Ascending aorta (tissue), 2 donors: ENCODE data around the gene LCTL. TPM values are rescaled to one million over a fixed set of nuclear protein-coding genes. Genes with fewer than 3 reads are reported as not detected.

Experiments
- DNase-seq, 2 donors: peaks; one replicate each; pipeline ENCODE4 v3.0.0-alpha.2; 2019; ENCODE audit warnings: low spot score in 2 of 2
- H3K27ac ChIP-seq, 2 donors: fragments of 200-600 bp; sonication (generic); one replicate each; pipeline ENCODE4 v1.5.1; 2016 to 2017; ENCODE audit warnings: mild to moderate bottlenecking in 1 of 2
- H3K27me3 ChIP-seq: fragments of 200-600 bp; sonication (generic); one replicate; pipeline ENCODE4 v1.5.1; 2017
- H3K36me3 ChIP-seq, 2 donors: fragments of 200-600 bp; sonication (generic); one replicate each; pipeline ENCODE4 v1.5.1; 2016
- H3K4me1 ChIP-seq, 2 donors: fragments of 200-600 bp; sonication (generic); one replicate each; pipeline ENCODE4 v1.5.1; 2016 to 2017; ENCODE audit warnings: mild to moderate bottlenecking in 1 of 2
- H3K4me3 ChIP-seq, 2 donors: fragments of 200-600 bp; sonication (generic); one replicate each; pipeline ENCODE4 v1.5.1; 2016 to 2017; ENCODE audit warnings: mild to moderate bottlenecking in 1 of 2
- H3K9me3 ChIP-seq, 2 donors: fragments of 200-600 bp; sonication (generic); one replicate each; pipeline ENCODE4 v1.5.1; 2016
- intact Hi-C: fragments of 100-400 bp; cut with DNase I; formaldehyde crosslinking; loops from one replicate; pipeline ENCODE4 v1.15.1; 2023
- total RNA-seq: library from RNA; depleted of rRNA; stranded (reverse); fragments of >200 nt; gene quantifications from one replicate; pipeline ENCODE4 v1.1.0, GENCODE V29; 2016
- TF ChIP-seq, protein P1 (sequence below), 3 experiments: fragments of 200-600 bp in 2 of 3; fragments of 450-650 bp in 1 of 3; sonication (generic) in 2 of 3; IDR thresholded peaks; one replicate each; pipeline ENCODE4 v1.5.1; 2016 to 2019; ENCODE audit warnings: antibody characterized with exemption in 3 of 3, mild to moderate bottlenecking in 1 of 3, moderate library complexity in 1 of 3

Gene LCTL
- total RNA-seq, 1 donor from 2014 or later: not detected

DNA sequence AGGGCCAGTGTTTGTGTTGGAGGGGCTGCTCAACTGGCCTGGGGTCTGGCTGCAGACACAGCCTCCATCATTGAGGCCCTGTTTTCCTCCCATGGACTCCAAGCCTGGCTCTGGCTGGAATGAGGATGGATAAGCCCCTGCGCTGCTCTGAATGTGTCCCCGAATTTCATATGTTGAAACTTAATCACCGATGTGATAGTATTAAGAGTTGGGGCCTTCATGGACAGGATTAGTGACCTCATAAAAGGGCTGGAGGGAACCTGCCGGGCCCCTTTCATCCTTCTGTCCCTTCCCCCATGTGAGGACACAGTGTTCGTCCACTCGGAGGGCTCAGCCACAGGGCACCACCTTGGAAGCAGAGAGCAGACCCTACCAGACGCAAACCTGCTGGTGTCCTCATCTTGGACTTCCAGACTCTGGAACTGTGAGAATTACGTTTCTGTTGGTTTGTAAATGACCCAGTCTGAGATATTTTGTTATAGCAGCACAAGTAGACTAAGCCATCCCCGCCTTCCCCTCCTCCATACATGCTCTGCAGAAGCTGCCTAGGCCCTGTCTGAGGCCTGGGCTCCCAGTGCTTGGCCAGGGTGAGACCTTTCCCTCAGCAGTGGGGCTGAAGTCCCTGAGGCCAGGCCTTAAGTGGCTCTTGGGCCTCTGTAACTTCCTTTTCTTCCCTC, 3.8 kb upstream of the LCTL start:
- no peaks in the 10 kb centered on the region for H3K27me3 ChIP-seq
- H3K27ac ChIP-seq: no peak overlapping the region
- H3K4me1 ChIP-seq: no peaks in the 10 kb centered on the region
- H3K9me3 ChIP-seq: no peaks in the 10 kb centered on the region
- H3K4me3 ChIP-seq: no peak overlapping the region
- intact Hi-C loops: no loop called here
- TF ChIP-seq, protein P1, sequence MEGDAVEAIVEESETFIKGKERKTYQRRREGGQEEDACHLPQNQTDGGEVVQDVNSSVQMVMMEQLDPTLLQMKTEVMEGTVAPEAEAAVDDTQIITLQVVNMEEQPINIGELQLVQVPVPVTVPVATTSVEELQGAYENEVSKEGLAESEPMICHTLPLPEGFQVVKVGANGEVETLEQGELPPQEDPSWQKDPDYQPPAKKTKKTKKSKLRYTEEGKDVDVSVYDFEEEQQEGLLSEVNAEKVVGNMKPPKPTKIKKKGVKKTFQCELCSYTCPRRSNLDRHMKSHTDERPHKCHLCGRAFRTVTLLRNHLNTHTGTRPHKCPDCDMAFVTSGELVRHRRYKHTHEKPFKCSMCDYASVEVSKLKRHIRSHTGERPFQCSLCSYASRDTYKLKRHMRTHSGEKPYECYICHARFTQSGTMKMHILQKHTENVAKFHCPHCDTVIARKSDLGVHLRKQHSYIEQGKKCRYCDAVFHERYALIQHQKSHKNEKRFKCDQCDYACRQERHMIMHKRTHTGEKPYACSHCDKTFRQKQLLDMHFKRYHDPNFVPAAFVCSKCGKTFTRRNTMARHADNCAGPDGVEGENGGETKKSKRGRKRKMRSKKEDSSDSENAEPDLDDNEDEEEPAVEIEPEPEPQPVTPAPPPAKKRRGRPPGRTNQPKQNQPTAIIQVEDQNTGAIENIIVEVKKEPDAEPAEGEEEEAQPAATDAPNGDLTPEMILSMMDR (IDR thresholded peaks at IDR 0.05): no peak
- peak in 1 of 2 donors; percentile 28 for DNase-seq
- no peaks in the 10 kb centered on the region for H3K36me3 ChIP-seq

DNA sequence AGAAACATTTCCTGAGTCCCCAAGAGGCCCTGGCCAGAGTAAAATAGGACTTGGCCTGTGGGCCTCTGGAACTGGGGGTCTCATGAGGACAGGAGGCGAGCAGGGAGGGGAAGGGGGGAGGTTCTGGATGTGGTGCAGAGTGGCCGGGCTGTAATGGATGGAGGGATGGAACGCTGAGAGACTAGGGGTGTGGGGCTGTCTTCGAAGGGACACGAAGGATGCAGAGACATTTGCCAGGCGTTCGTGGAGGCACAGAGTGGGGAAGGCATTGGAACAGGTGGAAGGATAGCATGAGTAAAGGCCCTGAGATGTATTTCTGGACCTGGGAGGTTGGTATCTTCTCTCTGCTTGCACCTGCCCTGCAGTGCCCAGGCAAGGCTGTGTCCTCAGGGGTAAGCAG, 2.1 kb upstream of the LCTL start:
- TF ChIP-seq, protein P1 (IDR thresholded peaks at IDR 0.05): no peak
- intact Hi-C loops: no loop called here
- no peak overlapping the region for H3K4me3 ChIP-seq
- H3K9me3 ChIP-seq: no peaks in the 10 kb centered on the region
- H3K4me1 ChIP-seq: no peaks in the 10 kb centered on the region
- H3K27ac ChIP-seq: no peak overlapping the region
- H3K27me3 ChIP-seq: no peaks in the 10 kb centered on the region
- no peaks in the 10 kb centered on the region for H3K36me3 ChIP-seq
- peak in 1 of 2 donors; percentile 28 for DNase-seq

DNA sequence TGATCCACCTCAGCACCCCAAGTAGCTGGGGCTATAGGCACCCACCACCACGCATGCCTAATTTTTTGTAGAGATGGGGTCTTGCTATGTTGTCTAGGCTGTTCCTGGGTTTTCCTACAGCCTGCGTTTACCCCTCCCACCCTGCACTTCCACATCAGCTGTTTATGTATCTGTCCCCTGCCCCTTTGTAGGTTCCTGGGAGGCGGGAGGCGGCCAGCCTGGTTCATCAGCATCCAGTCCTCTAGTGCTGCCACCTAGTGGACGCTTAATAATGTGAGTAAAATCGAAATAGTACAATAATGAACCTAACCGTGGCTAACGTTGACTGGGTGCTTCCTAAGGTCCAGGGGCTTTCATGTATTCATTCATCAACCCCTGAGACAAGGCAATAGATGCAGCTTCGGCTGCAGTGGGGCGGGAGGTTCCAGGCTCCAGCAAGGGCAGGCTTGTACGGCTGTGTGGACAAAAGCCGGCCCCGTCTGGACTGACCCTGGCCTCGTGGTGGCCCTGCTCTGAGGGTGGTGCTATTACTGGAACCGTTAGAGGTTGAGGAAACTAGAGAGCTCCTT, 1.2 kb upstream of the LCTL start:
- no peak overlapping the region for H3K27ac ChIP-seq
- H3K4me1 ChIP-seq: no peaks in the 10 kb centered on the region
- TF ChIP-seq, protein P1 (IDR thresholded peaks at IDR 0.05): peak; percentile 34 to 71 (median 61)
- H3K27me3 ChIP-seq: no peaks in the 10 kb centered on the region
- no peaks in the 10 kb centered on the region for H3K9me3 ChIP-seq
- H3K4me3 ChIP-seq: no peak overlapping the region
- intact Hi-C loops: no loop called here
- H3K36me3 ChIP-seq: no peaks in the 10 kb centered on the region
- DNase-seq: peak in 1 of 2 donors; percentile 76

DNA sequence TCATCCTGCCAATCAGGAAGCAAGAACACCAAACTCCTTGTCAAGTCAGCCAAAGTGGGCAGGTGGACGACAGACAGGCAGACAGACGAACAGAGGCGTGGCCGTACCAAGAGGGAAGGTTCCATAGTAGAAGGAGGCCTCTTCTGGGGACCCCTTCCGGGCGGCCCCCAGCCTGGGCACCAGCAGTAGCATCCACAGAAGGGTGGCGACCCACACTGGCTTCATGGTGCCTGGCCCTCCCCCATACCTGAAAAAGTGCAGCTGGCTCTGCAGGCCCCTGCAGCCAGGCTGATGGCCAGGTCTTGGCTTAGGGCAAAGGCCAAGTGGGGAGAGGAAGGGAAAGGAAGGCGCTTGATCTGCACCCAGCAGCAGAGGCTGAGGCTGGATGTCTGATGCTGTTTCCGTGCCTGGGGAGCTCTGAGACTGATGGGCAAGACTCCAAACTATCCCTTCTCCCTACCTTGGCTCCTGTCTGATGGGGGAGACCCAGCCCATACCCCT, 607 bp downstream of the LCTL start:
- no peaks in the 10 kb centered on the region for H3K27me3 ChIP-seq
- intact Hi-C loops: no loop called here
- no peaks in the 10 kb centered on the region for H3K36me3 ChIP-seq
- no peaks in the 10 kb centered on the region for H3K4me1 ChIP-seq
- no peaks in the 10 kb centered on the region for H3K9me3 ChIP-seq
- no peak overlapping the region for H3K4me3 ChIP-seq
- TF ChIP-seq, protein P1 (IDR thresholded peaks at IDR 0.05): no peak
- H3K27ac ChIP-seq: no peak overlapping the region
- DNase-seq: peak in 1 of 2 donors; percentile 34

DNA sequence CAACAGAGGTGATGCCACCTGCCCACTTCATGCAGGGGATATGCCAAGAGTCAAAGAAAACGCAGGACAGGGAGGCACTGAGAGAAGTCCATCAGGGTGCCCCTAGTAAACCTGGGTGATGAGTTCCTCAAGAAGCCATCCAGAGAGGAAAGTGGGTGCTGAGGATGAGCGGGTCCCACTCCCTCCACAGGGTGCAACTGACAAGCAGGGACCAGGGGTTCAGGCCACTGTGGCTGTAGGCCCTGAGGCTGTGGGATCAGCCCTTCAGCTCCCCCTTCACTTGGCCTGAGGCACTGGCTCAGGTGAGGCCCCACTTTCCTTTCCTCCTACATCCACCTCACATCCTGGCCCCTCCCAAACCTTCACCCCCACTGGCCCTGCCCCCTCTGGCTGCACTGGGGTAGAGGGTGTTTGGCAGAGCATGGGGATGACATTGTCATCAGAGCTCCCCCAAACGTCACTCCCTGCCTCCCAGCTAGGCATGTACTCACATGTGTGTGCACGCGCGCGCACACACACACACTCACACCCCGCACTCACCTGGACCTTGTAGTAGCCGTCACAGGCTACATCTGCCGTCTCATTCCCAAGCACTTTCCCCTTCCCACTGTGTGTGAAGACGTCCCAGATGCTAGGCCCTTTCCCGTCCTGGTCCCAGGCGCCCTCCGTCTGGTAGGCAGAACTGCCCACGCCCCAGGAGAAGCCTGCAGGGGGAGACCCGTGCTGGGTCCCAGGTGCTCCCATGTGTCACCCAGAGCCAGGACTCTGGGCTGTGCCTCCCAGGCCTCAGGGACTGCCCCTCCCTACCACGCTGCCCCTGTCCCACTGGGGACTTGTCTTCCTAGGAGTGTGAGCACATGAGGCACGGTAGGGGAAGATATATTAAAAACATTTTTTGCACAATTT, 1.4 kb downstream of the LCTL start:
- Histone ChIP-seq H3K9me3 (no peaks in the 10 kb centered on the region), H3K4me1 (no peaks in the 10 kb centered on the region), H3K27me3 (no peaks in the 10 kb centered on the region), H3K4me3 (no peak overlapping the region), H3K27ac (no peak overlapping the region), H3K36me3 (no peaks in the 10 kb centered on the region)
- intact Hi-C loops: no loop called here
- TF ChIP-seq, protein P1 (IDR thresholded peaks at IDR 0.05): no peak
- DNase-seq: peak in 1 of 2 donors; percentile 56
